PC-9 (cell line): ENCODE results near the gene E2F2. TPM values are rescaled to one million over a fixed set of nuclear protein-coding genes. Genes with fewer than 3 reads are reported as not detected.

Experiments used
- BruUV-seq: library from RNA; stranded (reverse); fragments of 400-500 nt; replicated peaks from 2 replicates; lab custom pipeline; 2021; lab: Mats Ljungman, UMichigan
- CTCF ChIA-PET: fragments of 300-600 bp; sonication (Branson Sonifier 250); formaldehyde crosslinking; loops from one replicate; lab custom pipeline; 2022; ENCODE audit warnings: antibody characterized with exemption; lab: Charles Lee
- POLR2A ChIA-PET: fragments of 300-600 bp; sonication (Branson Sonifier 250); formaldehyde crosslinking; loops from one replicate; lab custom pipeline; 2022; ENCODE audit warnings: antibody characterized with exemption; ENCODE audit not compliant: unreplicated experiment; lab: Charles Lee
- DNase-seq, 2 experiments: peaks; one replicate each; pipeline versions ENCODE4 v3.0.0 to v3.0.0-alpha.2; 2015 to 2022; ENCODE audit warnings: mixed read lengths in 1 of 2
- H2AFZ ChIP-seq: fragments of 200-600 bp; sonication (generic); 2 replicates; pipeline ENCODE4 v1.8.1; 2017; ENCODE audit warnings: antibody characterized with exemption
- H3F3A ChIP-seq: fragments of 200-600 bp; sonication (generic); 2 replicates; pipeline ENCODE4 v1.8.1; 2017; ENCODE audit warnings: antibody characterized with exemption, mild to moderate bottlenecking, low read depth; ENCODE audit not compliant: insufficient read depth
- H3K27ac ChIP-seq: fragments of 200-600 bp; sonication (generic); 2 replicates; pipeline ENCODE4 v1.6.1; 2016; ENCODE audit warnings: mixed run types
- H3K27me3 ChIP-seq: fragments of 200-600 bp; sonication (generic); 2 replicates; pipeline ENCODE4 v1.6.1; 2016; ENCODE audit warnings: low read depth, mixed run types; ENCODE audit not compliant: insufficient read depth
- H3K36me3 ChIP-seq: fragments of 200-600 bp; sonication (generic); 2 replicates; pipeline ENCODE4 v1.6.1; 2016; ENCODE audit warnings: low read depth, mixed run types
- H3K4me1 ChIP-seq: fragments of 200-600 bp; sonication (generic); replicated peaks from 2 replicates; pipeline ENCODE4 v1.6.1; 2016; ENCODE audit warnings: mixed run types; ENCODE audit not compliant: insufficient read depth
- H3K4me2 ChIP-seq: fragments of 200-600 bp; sonication (generic); 2 replicates; pipeline ENCODE4 v1.6.1; 2017; ENCODE audit warnings: mixed run types
- H3K4me3 ChIP-seq: fragments of 200-600 bp; sonication (generic); 2 replicates; pipeline ENCODE4 v1.6.1; 2016; ENCODE audit warnings: mixed run types
- H3K79me2 ChIP-seq: fragments of 200-600 bp; sonication (generic); 2 replicates; pipeline ENCODE4 v1.6.1; 2017; ENCODE audit warnings: low read depth, mixed run types
- H3K9me2 ChIP-seq: fragments of 200-600 bp; sonication (generic); 2 replicates; pipeline ENCODE4 v1.8.1; 2017; ENCODE audit warnings: mild to moderate bottlenecking; ENCODE audit not compliant: insufficient read depth
- H3K9me3 ChIP-seq: fragments of 200-600 bp; sonication (generic); 2 replicates; pipeline ENCODE4 v1.8.1; 2016; ENCODE audit warnings: low read depth; ENCODE audit not compliant: insufficient read depth
- H4K20me1 ChIP-seq: fragments of 200-600 bp; sonication (generic); 2 replicates; pipeline ENCODE4 v1.8.1; 2017; ENCODE audit not compliant: insufficient read depth
- EZH2 ChIP-seq: fragments of 200-600 bp; sonication (generic); IDR thresholded peaks from 2 replicates; pipeline ENCODE4 v1.8.0; 2017; ENCODE audit warnings: antibody characterized with exemption, low read depth
- intact Hi-C: fragments of 100-400 bp; cut with micrococcal nuclease; formaldehyde crosslinking; loops from one replicate; pipeline ENCODE4 v1.10.0; 2022; ENCODE audit not compliant: unreplicated experiment
- total RNA-seq: library from RNA; stranded (reverse); gene quantifications from 2 replicates; pipeline ENCODE4 v1.2.3, GENCODE V29; 2021
- TF ChIP-seq, protein P1 (sequence below): fragments of 200-600 bp; sonication (generic); conservative IDR thresholded peaks from 2 replicates; pipeline ENCODE4 v1.6.1; 2017; ENCODE audit warnings: mixed run types, antibody characterized with exemption, mild to moderate bottlenecking, moderate library complexity

The E2F2 gene
- total RNA-seq, 1 experiment from 2014 or later = 7.6 TPM

GRCh38 chr1:23558872-23559135 is 27.8 kb upstream of the E2F2 start:
- Histone ChIP-seq H4K20me1 (no peaks in the 10 kb centered on the region), H3K4me2 (peak overlapping the region; percentile 89), H3K4me3 (peak overlapping the region; percentile 67), H3K36me3 (no peaks in the 10 kb centered on the region), H3K79me2 (peaks cover 23% of the 10 kb centered on the region), H3K27ac (peak overlapping the region; percentile 96), H3K27me3 (no peaks in the 10 kb centered on the region), H2AFZ (no peak overlapping the region), H3K9me3 (no peaks in the 10 kb centered on the region), H3F3A (peaks cover 43% of the 10 kb centered on the region), H3K4me1 (peaks cover 47% of the 10 kb centered on the region), H3K9me2 (no peaks in the 10 kb centered on the region)
- TF ChIP-seq EZH2 = no peak
- TF ChIP-seq, protein P1, sequence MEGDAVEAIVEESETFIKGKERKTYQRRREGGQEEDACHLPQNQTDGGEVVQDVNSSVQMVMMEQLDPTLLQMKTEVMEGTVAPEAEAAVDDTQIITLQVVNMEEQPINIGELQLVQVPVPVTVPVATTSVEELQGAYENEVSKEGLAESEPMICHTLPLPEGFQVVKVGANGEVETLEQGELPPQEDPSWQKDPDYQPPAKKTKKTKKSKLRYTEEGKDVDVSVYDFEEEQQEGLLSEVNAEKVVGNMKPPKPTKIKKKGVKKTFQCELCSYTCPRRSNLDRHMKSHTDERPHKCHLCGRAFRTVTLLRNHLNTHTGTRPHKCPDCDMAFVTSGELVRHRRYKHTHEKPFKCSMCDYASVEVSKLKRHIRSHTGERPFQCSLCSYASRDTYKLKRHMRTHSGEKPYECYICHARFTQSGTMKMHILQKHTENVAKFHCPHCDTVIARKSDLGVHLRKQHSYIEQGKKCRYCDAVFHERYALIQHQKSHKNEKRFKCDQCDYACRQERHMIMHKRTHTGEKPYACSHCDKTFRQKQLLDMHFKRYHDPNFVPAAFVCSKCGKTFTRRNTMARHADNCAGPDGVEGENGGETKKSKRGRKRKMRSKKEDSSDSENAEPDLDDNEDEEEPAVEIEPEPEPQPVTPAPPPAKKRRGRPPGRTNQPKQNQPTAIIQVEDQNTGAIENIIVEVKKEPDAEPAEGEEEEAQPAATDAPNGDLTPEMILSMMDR = no peak
- intact Hi-C loops = loop anchor here (1.0 to 2.0 kb wide), 3 partner anchors 18 to 68 kb away; no protein-coding TSS in a partner anchor
- no peak for DNase-seq
- ChIA-PET CTCF (no interaction called here), POLR2A (interaction anchor here (0.7 to 1.3 kb wide), 2 partner anchors 19 to 34 kb away, joined by 7 to 11 read pairs; no protein-coding TSS in a partner anchor)
- no TSS peak for BruUV-seq

DNA sequence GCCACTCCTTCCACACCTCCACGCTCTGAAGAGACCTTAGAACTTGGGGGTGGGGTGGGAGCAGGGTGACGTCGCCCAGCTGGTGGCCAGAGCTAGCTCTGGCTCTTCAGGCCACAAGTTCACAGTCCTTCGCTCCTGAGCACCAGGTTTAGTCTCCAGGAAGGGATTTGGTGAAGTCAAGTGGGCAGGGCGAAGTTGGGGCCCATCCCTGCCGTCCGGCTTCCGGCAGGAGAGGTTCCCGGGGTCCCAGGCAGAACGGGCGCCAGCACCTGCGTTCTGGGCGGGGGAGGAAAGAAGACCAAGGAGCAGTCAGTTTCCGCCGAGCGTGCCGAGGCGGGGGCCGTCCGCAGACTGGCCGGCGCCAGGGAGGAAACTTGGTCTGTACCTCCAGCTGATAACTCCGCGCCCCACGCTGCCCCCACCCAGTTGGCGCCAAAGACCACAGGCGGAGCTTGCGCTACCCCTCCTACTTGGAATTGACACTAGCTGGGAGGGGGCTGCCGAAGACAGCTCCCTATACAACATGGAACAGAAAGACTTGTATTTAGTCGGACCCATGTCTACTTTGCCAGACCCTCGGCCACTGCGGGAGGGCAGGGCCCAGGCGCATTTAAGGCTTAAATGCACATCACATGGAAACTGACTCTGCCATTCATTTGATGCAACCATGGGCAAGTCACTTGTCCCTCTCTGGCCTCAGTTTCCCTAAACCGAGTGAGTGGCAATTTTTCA is 27.3 kb upstream of the E2F2 start:
- Histone ChIP-seq H3K9me2 (no peaks in the 10 kb centered on the region), H3K27ac (peak overlapping the region; percentile 96), H3K4me2 (peak overlapping the region; percentile 89), H4K20me1 (no peaks in the 10 kb centered on the region), H3K79me2 (peaks cover 23% of the 10 kb centered on the region), H3K4me3 (peak overlapping the region; percentile 67), H3K27me3 (no peaks in the 10 kb centered on the region), H3K9me3 (no peaks in the 10 kb centered on the region), H2AFZ (peak overlapping the region; percentile 45; the same call in 1 of the 2 replicates), H3K4me1 (peaks cover 49% of the 10 kb centered on the region), H3F3A (peaks cover 43% of the 10 kb centered on the region), H3K36me3 (no peaks in the 10 kb centered on the region)
- intact Hi-C loops = loop anchor here (2.0 kb wide), 1 partner anchor 18 kb away; no protein-coding TSS in a partner anchor
- ChIA-PET CTCF (interaction anchor here (0.6 to 0.9 kb wide), 2 partner anchors 18 to 34 kb away, joined by 3 to 6 read pairs; no protein-coding TSS in a partner anchor), POLR2A (interaction anchor here (0.7 to 1.3 kb wide), 2 partner anchors 20 to 34 kb away, joined by 7 to 11 read pairs; no protein-coding TSS in a partner anchor)
- peak; percentile 63 to 66 for DNase-seq
- BruUV-seq = TSS peak; percentile 15
- no peak for TF ChIP-seq EZH2
- TF ChIP-seq, protein P1 = no peak

DNA sequence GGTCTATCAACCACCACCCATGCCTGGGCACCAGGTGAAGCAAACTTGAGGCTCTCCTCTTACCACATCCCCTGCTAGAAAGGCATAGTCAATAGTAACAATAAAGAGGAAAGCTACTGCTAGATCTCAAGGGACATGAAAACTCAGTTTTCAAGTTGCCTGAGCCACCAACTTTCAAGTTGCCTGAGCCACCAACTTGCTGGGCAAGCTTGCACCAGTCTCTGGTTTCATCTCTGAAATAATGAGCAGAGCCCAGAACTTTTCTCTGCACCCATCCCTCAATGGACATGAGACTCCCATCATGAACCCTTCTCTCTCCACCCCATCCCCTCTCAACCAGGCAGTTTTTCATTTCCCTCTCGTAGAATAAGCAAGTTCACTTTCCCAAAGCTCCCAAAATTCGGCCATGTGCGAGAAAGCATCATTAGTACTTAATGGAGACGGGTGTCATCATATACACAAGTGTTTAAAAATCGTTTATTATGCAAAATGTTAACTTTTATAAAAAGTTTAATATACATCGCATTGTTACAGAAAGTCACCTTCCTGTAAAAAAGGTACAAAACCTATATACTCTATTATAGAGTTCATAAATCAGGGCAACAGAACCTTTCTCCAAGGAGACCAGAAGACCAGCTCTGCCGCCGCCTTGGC is 26.6 kb upstream of the E2F2 start:
- Histone ChIP-seq H2AFZ (no peak overlapping the region), H3K4me2 (peak overlapping the region; percentile 89), H3K4me3 (peak overlapping the region; percentile 67), H3K9me2 (no peaks in the 10 kb centered on the region), H3K27ac (peak overlapping the region; percentile 96), H3F3A (peaks cover 43% of the 10 kb centered on the region), H3K27me3 (no peaks in the 10 kb centered on the region), H4K20me1 (no peaks in the 10 kb centered on the region), H3K79me2 (peaks cover 23% of the 10 kb centered on the region), H3K9me3 (no peaks in the 10 kb centered on the region), H3K36me3 (no peaks in the 10 kb centered on the region), H3K4me1 (peaks cover 49% of the 10 kb centered on the region)
- CTCF ChIA-PET = interaction anchor here (0.6 to 0.9 kb wide), 2 partner anchors 19 to 34 kb away, joined by 3 to 6 read pairs; no protein-coding TSS in a partner anchor
- intact Hi-C loops = loop anchor here (2.0 kb wide), 2 partner anchors 19 to 77 kb away; no protein-coding TSS in a partner anchor
- POLR2A ChIA-PET = no interaction called here
- TF ChIP-seq, protein P1 = no peak
- TF ChIP-seq EZH2 = no peak
- no peak for DNase-seq
- BruUV-seq = no TSS peak
